HG03565 (cell line): ENCODE measurements around the gene CRMP1.

Source experiments
- ATAC-seq: cut with Tn5 transposase; IDR thresholded peaks from one replicate; pipeline ENCODE4 v1.9.1; 2021; ENCODE audit warnings: mild to moderate bottlenecking, moderate library complexity; ENCODE audit not compliant: unreplicated experiment

CRMP1 gene

GRCh38 chr4:5774416-5775036 lies 118.4 kb downstream of the CRMP1 start:
- no peak for ATAC-seq

GRCh38 chr4:5773271-5773555 lies 119.7 kb downstream of the CRMP1 start:
- no peak for ATAC-seq

DNA sequence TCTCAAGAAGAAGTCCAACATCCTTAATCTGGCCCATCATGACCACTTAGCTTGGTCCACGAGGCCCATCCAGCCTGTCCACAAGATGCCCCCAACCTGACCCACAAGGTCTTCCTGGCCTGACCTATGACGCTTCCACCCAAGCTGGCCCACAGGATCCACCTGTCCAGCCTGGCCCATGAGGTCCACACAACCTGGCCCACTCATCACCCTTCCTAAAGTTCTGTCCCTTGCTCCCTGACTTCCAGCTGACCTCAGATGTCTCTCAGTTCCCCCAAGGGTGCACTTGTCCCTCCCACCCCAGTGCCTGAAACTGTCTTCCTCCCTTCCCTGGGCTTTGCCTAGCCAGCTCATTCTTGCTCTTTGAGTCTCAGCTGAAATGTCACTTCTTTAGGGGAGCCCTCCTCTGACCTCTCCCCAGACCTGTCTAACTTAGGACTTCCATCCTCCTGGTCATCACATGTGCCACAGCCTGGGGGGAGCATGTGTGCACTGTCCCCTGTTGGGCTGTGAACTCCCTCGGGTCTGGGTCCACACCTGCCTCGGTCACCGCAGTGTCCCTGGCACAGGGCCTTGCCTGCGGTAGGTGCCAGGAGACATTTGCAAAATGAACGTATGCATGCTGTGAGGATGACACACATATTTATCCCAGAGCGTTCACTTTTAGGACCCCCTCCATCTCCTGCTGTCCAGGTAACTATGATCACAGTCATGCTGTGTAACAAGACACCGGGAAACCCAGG lies 120.2 kb downstream of the CRMP1 start:
- ATAC-seq: no peak
